ENCODE data around the gene RPS6KA3. TPM values are rescaled to one million over a fixed set of nuclear protein-coding genes. Genes with fewer than 3 reads are reported as not detected.

Gene RPS6KA3
- total RNA-seq, 1 experiment from 2014 or later = 14.6 TPM

- TF ChIP-seq, protein P1, sequence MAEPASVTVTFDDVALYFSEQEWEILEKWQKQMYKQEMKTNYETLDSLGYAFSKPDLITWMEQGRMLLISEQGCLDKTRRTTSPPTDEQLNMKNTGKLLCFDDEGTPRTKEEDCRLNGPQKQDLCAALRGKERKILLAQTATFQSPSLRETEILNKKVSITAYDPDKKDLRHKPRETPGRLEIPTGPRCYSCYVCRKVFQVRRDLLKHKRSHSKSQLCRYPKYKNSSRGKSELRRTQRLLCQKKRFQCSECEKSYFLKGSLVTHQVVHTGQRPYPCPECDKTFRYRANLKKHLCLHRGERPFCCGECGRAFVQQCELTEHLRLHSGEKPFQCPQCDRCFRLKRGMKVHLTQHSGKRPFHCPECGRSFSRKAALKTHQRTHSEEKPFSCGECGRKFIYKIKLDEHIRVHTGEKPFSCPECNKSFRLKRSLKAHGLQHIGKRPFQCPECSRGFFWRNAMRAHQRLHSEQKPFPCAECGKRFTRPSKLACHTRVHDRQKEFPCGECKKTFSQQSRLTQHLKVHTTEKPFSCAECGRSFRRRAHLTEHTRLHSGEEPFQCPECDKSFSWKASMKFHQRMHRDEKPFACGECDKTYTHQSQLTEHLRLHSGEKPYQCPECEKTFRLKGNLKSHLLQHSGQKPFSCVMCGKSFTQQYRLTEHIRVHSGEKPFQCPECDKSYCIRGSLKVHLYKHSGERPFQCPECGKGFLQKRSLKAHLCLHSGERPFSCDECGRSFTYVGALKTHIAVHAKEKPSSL (CRISPR knock-in tag; conservative IDR thresholded peaks at IDR 0.05) = no peak
Measured at GRCh38 chrX:20132666-20133065, 134.0 kb downstream of the RPS6KA3 start (continued).

- ChIA-PET CTCF (no interaction called here), POLR2A (no interaction called here)
- Mint-ChIP-seq H3K36me3 (peaks cover 36% of the 10 kb centered on the region), H3K27ac (no peak overlapping the region), H3K27me3 (ENCODE audit: low read depth) (no peaks in the 10 kb centered on the region), H3K9me3 (no peaks in the 10 kb centered on the region), H3K4me1 (no peaks in the 10 kb centered on the region), H3K4me3 (no peak overlapping the region)
- DNase-seq (ENCODE audit: low spot score) = no peak
- TF ChIP-seq SMAD3 (CRISPR knock-in tag; IDR thresholded peaks at IDR 0.05; ENCODE audit: borderline replicate concordance) (no peak), FOXJ3 (CRISPR knock-in tag; IDR thresholded peaks at IDR 0.05; ENCODE audit: borderline replicate concordance) (no peak), KAT7 (CRISPR knock-in tag; IDR thresholded peaks at IDR 0.05; ENCODE audit: borderline replicate concordance) (no peak), ZNF671 (CRISPR knock-in tag; IDR thresholded peaks at IDR 0.05) (no peak)
- TF ChIP-seq, protein P2, sequence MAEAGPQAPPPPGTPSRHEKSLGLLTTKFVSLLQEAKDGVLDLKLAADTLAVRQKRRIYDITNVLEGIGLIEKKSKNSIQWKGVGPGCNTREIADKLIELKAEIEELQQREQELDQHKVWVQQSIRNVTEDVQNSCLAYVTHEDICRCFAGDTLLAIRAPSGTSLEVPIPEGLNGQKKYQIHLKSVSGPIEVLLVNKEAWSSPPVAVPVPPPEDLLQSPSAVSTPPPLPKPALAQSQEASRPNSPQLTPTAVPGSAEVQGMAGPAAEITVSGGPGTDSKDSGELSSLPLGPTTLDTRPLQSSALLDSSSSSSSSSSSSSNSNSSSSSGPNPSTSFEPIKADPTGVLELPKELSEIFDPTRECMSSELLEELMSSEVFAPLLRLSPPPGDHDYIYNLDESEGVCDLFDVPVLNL (CRISPR knock-in tag; IDR thresholded peaks at IDR 0.05; ENCODE audit: borderline replicate concordance, low read depth) = no peak
- ATAC-seq = no peak
Measured at GRCh38 chrX:20130357-20130756, 136.4 kb downstream of the RPS6KA3 start.

- Mint-ChIP-seq H3K36me3 (peaks cover 33% of the 10 kb centered on the region), H3K27me3 (ENCODE audit: low read depth) (no peaks in the 10 kb centered on the region), H3K4me1 (no peaks in the 10 kb centered on the region), H3K4me3 (no peak overlapping the region), H3K27ac (no peak overlapping the region), H3K9me3 (no peaks in the 10 kb centered on the region)
- POLR2A ChIA-PET = no interaction called here
- no peak for ATAC-seq
- TF ChIP-seq CBFB (CRISPR knock-in tag; IDR thresholded peaks at IDR 0.05; ENCODE audit: low read depth) (no peak), RORB (CRISPR knock-in tag; IDR thresholded peaks at IDR 0.05) (no peak), SMAD3 (CRISPR knock-in tag; IDR thresholded peaks at IDR 0.05; ENCODE audit: borderline replicate concordance) (no peak), ARID4B (CRISPR knock-in tag; IDR thresholded peaks at IDR 0.05; ENCODE audit: borderline replicate concordance) (no peak), GABPB1 (CRISPR knock-in tag; IDR thresholded peaks at IDR 0.05) (no peak), HMGA2 (CRISPR knock-in tag; IDR thresholded peaks at IDR 0.05) (no peak), SP1 (CRISPR knock-in tag; conservative IDR thresholded peaks at IDR 0.05) (no peak), USF2 (CRISPR knock-in tag; IDR thresholded peaks at IDR 0.05) (no peak), SMAD4 (CRISPR knock-in tag; IDR thresholded peaks at IDR 0.05) (no peak), NFATC4 (CRISPR knock-in tag; IDR thresholded peaks at IDR 0.05) (no peak), GTF2I (CRISPR knock-in tag; conservative IDR thresholded peaks at IDR 0.05) (no peak), PREB (CRISPR knock-in tag; IDR thresholded peaks at IDR 0.05; ENCODE audit: borderline replicate concordance) (no peak), ZNF121 (CRISPR knock-in tag; IDR thresholded peaks at IDR 0.05) (no peak), MYBL2 (CRISPR knock-in tag; IDR thresholded peaks at IDR 0.05) (no peak)
- TF ChIP-seq, protein P2 (CRISPR knock-in tag; IDR thresholded peaks at IDR 0.05; ENCODE audit: borderline replicate concordance, low read depth) = no peak
- TF ChIP-seq, protein P3, sequence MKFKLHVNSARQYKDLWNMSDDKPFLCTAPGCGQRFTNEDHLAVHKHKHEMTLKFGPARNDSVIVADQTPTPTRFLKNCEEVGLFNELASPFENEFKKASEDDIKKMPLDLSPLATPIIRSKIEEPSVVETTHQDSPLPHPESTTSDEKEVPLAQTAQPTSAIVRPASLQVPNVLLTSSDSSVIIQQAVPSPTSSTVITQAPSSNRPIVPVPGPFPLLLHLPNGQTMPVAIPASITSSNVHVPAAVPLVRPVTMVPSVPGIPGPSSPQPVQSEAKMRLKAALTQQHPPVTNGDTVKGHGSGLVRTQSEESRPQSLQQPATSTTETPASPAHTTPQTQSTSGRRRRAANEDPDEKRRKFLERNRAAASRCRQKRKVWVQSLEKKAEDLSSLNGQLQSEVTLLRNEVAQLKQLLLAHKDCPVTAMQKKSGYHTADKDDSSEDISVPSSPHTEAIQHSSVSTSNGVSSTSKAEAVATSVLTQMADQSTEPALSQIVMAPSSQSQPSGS (CRISPR knock-in tag; IDR thresholded peaks at IDR 0.05; ENCODE audit: borderline replicate concordance, low read depth) = no peak
- TF ChIP-seq, protein P4, sequence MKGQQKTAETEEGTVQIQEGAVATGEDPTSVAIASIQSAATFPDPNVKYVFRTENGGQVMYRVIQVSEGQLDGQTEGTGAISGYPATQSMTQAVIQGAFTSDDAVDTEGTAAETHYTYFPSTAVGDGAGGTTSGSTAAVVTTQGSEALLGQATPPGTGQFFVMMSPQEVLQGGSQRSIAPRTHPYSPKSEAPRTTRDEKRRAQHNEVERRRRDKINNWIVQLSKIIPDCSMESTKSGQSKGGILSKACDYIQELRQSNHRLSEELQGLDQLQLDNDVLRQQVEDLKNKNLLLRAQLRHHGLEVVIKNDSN (CRISPR knock-in tag; IDR thresholded peaks at IDR 0.05) = no peak
- no peak for DNase-seq (ENCODE audit: low spot score)
- CTCF ChIA-PET = no interaction called here
Measured at GRCh38 chrX:20129547-20129946, 137.2 kb downstream of the RPS6KA3 start.
